Measurements from ENCODE around the gene PRKN.

Gene PRKN

DNA sequence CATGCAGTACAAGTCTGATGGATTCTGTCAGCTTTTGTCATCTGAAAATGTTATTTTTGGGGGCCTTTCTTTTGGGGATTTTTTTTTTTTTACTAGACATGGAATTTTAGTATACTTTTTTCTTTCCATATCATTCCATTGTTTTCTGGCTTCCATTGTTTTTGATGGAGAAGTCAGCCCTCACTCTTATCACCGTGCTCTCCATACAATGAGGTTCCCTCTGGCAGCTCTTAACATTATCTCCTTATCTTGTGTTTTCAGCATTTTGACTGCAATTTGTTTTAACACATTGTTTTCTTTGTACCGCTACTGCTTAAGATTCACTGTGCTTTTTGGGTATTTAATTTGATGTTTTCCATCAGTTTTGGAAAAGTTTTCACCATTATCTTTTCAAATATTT is 1262.2 kb downstream of the PRKN start:
- Histone ChIP-seq H3K27me3 (ENCODE audit: insufficient read depth, poor library complexity, severe bottlenecking) (no peaks in the 10 kb centered on the region), H3K9me3 (ENCODE audit: severe bottlenecking) (no peaks in the 10 kb centered on the region), H3K4me3 (ENCODE audit: severe bottlenecking) (no peak overlapping the region), H3K27ac (ENCODE audit: poor library complexity, severe bottlenecking) (no peak overlapping the region), H3K4me1 (ENCODE audit: insufficient read depth, poor library complexity, severe bottlenecking) (peaks cover 4% of the 10 kb centered on the region), H3K36me3 (ENCODE audit: low read depth) (no peaks in the 10 kb centered on the region)
- ATAC-seq (ENCODE audit: low read depth) = no peak
- TF ChIP-seq, protein P1, sequence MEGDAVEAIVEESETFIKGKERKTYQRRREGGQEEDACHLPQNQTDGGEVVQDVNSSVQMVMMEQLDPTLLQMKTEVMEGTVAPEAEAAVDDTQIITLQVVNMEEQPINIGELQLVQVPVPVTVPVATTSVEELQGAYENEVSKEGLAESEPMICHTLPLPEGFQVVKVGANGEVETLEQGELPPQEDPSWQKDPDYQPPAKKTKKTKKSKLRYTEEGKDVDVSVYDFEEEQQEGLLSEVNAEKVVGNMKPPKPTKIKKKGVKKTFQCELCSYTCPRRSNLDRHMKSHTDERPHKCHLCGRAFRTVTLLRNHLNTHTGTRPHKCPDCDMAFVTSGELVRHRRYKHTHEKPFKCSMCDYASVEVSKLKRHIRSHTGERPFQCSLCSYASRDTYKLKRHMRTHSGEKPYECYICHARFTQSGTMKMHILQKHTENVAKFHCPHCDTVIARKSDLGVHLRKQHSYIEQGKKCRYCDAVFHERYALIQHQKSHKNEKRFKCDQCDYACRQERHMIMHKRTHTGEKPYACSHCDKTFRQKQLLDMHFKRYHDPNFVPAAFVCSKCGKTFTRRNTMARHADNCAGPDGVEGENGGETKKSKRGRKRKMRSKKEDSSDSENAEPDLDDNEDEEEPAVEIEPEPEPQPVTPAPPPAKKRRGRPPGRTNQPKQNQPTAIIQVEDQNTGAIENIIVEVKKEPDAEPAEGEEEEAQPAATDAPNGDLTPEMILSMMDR (IDR thresholded peaks at IDR 0.05; ENCODE audit: poor library complexity, severe bottlenecking) = no peak
- no peak for DNase-seq (ENCODE audit: low spot score)

- no peak overlapping the region for H3K4me3 ChIP-seq (ENCODE audit: severe bottlenecking)
- H3K36me3 ChIP-seq (ENCODE audit: low read depth) = no peaks in the 10 kb centered on the region
- no peak for ATAC-seq (ENCODE audit: low read depth)
- no peak for DNase-seq (ENCODE audit: low spot score)
- no peaks in the 10 kb centered on the region for H3K27me3 ChIP-seq (ENCODE audit: insufficient read depth, poor library complexity, severe bottlenecking)
- peak overlapping the region; percentile 61 for H3K27ac ChIP-seq (ENCODE audit: poor library complexity, severe bottlenecking)
- peaks cover 4% of the 10 kb centered on the region for H3K4me1 ChIP-seq (ENCODE audit: insufficient read depth, poor library complexity, severe bottlenecking)
- no peaks in the 10 kb centered on the region for H3K9me3 ChIP-seq (ENCODE audit: severe bottlenecking)
- TF ChIP-seq, protein P1 (IDR thresholded peaks at IDR 0.05; ENCODE audit: poor library complexity, severe bottlenecking) = no peak
Measured at GRCh38 chr6:161463071-161463470, 1264.5 kb downstream of the PRKN start.

GRCh38 chr6:161462148-161462547 is 1265.4 kb downstream of the PRKN start:
- Histone ChIP-seq H3K4me1 (ENCODE audit: insufficient read depth, poor library complexity, severe bottlenecking) (peaks cover 4% of the 10 kb centered on the region), H3K4me3 (ENCODE audit: severe bottlenecking) (no peak overlapping the region), H3K27me3 (ENCODE audit: insufficient read depth, poor library complexity, severe bottlenecking) (no peaks in the 10 kb centered on the region), H3K9me3 (ENCODE audit: severe bottlenecking) (no peaks in the 10 kb centered on the region), H3K36me3 (ENCODE audit: low read depth) (no peaks in the 10 kb centered on the region), H3K27ac (ENCODE audit: poor library complexity, severe bottlenecking) (peak overlapping the region; percentile 61)
- no peak for DNase-seq (ENCODE audit: low spot score)
- ATAC-seq (ENCODE audit: low read depth) = peak; percentile 99
- TF ChIP-seq, protein P1 (IDR thresholded peaks at IDR 0.05; ENCODE audit: poor library complexity, severe bottlenecking) = no peak

GRCh38 chr6:161459008-161459615 is 1268.5 kb downstream of the PRKN start:
- peaks cover 4% of the 10 kb centered on the region for H3K4me1 ChIP-seq (ENCODE audit: insufficient read depth, poor library complexity, severe bottlenecking)
- H3K27me3 ChIP-seq (ENCODE audit: insufficient read depth, poor library complexity, severe bottlenecking) = no peaks in the 10 kb centered on the region
- H3K27ac ChIP-seq (ENCODE audit: poor library complexity, severe bottlenecking) = no peak overlapping the region
- TF ChIP-seq, protein P1 (IDR thresholded peaks at IDR 0.05; ENCODE audit: poor library complexity, severe bottlenecking) = no peak
- H3K4me3 ChIP-seq (ENCODE audit: severe bottlenecking) = no peak overlapping the region
- no peaks in the 10 kb centered on the region for H3K36me3 ChIP-seq (ENCODE audit: low read depth)
- no peak for ATAC-seq (ENCODE audit: low read depth)
- DNase-seq (ENCODE audit: low spot score) = no peak
- no peaks in the 10 kb centered on the region for H3K9me3 ChIP-seq (ENCODE audit: severe bottlenecking)

DNA sequence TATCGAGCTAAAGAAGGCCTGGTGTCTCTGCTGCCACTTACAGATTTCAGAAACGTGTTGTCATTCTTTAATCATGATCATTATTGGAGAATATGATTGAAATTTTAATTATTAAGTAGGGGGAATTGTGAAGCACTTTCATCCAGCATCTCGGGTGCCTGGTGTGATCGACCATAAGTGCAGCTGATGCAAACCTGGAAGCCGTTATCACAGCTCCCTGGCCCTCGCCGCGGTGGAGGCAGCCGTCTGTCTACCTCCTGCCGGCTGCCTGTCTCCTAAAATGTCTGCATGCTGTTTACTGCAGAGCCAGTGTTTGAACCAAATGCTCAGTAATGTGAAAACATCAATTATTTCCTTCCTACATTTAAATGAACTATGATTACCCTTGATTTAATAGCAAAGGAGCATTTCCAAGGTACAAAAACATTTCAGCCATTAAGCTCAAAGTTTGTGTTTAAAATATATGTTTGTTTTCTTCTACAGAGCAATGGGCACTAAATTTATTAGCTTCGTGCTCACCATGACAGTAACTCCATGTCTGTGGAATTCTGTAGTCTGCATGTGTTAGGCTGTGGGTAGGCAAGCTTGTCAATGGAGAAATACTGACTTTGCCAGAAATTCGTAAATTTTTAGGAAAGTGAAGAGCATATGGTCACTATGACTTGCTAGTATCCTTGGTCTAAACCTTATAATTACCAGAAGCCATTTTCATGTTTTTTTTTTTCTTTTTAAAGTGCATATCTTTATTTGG is 1269.2 kb downstream of the PRKN start:
- TF ChIP-seq, protein P1 (IDR thresholded peaks at IDR 0.05; ENCODE audit: poor library complexity, severe bottlenecking) = no peak
- H3K9me3 ChIP-seq (ENCODE audit: severe bottlenecking) = no peaks in the 10 kb centered on the region
- H3K27me3 ChIP-seq (ENCODE audit: insufficient read depth, poor library complexity, severe bottlenecking) = no peaks in the 10 kb centered on the region
- DNase-seq (ENCODE audit: low spot score) (no peak), ATAC-seq (ENCODE audit: low read depth) (no peak)
- H3K4me3 ChIP-seq (ENCODE audit: severe bottlenecking) = no peak overlapping the region
- H3K4me1 ChIP-seq (ENCODE audit: insufficient read depth, poor library complexity, severe bottlenecking) = peaks cover 4% of the 10 kb centered on the region
- H3K36me3 ChIP-seq (ENCODE audit: low read depth) = no peaks in the 10 kb centered on the region
- H3K27ac ChIP-seq (ENCODE audit: poor library complexity, severe bottlenecking) = no peak overlapping the region
